ENCODE data around the gene CAPN11. TPM values are rescaled to one million over a fixed set of nuclear protein-coding genes. Genes with fewer than 3 reads are reported as not detected.
A peak's percentile ranks its signal among the peaks of the same experiment; 100 is the strongest.

The CAPN11 gene
- total RNA-seq, 4 donors from 2014 or later: 0.67 to 16.5 (median 4.9) TPM; not detected in 1

DNA sequence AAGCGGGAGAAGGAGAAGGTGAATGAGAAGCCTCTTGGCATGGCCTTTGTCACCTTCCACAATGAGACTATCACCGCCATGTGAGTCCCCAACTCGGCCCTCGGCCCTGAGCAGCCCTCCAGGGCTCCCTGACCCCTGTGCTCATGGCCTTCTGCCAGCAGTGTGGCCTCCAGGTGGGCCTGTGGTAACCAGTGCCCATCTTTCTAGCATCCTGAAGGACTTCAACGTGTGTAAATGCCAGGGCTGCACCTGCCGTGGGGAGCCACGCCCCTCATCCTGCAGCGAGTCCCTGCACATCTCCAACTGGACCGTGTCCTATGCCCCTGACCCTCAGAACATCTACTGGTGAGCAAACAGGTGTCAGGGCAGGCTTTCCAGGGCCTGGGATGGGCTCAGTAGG lies 10.3 kb upstream of the CAPN11 start:
- DNase-seq: no peak
- H3K4me1 ChIP-seq: peaks cover 0 to 4% (median 0%) of the 10 kb centered on the region in 4 donors
- no peak overlapping the region for H3K4me3 ChIP-seq
- H3K27ac ChIP-seq: no peak overlapping the region
- TF ChIP-seq, protein P1, sequence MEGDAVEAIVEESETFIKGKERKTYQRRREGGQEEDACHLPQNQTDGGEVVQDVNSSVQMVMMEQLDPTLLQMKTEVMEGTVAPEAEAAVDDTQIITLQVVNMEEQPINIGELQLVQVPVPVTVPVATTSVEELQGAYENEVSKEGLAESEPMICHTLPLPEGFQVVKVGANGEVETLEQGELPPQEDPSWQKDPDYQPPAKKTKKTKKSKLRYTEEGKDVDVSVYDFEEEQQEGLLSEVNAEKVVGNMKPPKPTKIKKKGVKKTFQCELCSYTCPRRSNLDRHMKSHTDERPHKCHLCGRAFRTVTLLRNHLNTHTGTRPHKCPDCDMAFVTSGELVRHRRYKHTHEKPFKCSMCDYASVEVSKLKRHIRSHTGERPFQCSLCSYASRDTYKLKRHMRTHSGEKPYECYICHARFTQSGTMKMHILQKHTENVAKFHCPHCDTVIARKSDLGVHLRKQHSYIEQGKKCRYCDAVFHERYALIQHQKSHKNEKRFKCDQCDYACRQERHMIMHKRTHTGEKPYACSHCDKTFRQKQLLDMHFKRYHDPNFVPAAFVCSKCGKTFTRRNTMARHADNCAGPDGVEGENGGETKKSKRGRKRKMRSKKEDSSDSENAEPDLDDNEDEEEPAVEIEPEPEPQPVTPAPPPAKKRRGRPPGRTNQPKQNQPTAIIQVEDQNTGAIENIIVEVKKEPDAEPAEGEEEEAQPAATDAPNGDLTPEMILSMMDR (IDR thresholded peaks at IDR 0.05): no peak
- TF ChIP-seq POLR2A (IDR thresholded peaks at IDR 0.05): no peak
- peaks cover 0 to 55% (median 0%) of the 10 kb centered on the region in 3 donors for H3K36me3 ChIP-seq
- H3K27me3 ChIP-seq: no peaks in the 10 kb centered on the region
- H3K9me3 ChIP-seq: no peaks in the 10 kb centered on the region

DNA sequence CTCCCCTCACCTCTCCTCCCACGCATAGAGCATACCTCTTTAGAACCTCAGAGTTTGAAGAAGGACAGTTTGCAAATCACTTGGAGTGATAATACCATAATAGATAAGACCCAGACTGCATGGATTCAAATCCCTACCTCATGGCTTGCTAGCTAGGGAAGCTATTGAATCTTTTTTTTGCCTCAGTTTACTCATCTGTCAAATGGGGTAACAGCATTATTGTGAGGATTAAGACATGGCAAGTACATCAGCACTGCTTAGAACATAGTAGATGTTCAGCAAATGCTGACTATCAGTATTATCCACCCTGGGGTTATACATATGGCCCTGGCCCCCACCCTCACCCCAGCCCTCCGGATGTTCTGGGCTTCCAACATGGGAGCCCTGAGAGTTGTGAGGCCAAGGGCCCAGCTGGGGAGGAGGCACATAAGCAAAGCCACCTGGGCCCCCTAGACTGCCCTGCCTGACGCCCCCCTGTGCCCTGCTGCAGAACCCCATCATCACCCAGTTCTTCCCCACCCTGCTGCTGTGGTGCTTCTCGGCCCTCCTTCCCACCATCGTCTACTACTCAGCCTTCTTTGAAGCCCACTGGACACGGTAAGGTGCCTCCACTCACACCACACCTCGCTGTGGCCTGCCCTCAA lies 9.1 kb upstream of the CAPN11 start:
- TF ChIP-seq, protein P1 (IDR thresholded peaks at IDR 0.05): no peak
- TF ChIP-seq POLR2A (IDR thresholded peaks at IDR 0.05): no peak
- Histone ChIP-seq H3K36me3 (peaks cover 0 to 59% (median 0%) of the 10 kb centered on the region in 3 donors), H3K27me3 (no peaks in the 10 kb centered on the region), H3K27ac (no peak overlapping the region), H3K9me3 (no peaks in the 10 kb centered on the region), H3K4me3 (no peak overlapping the region), H3K4me1 (peaks cover 0 to 4% (median 0%) of the 10 kb centered on the region in 4 donors)
- no peak for DNase-seq

DNA sequence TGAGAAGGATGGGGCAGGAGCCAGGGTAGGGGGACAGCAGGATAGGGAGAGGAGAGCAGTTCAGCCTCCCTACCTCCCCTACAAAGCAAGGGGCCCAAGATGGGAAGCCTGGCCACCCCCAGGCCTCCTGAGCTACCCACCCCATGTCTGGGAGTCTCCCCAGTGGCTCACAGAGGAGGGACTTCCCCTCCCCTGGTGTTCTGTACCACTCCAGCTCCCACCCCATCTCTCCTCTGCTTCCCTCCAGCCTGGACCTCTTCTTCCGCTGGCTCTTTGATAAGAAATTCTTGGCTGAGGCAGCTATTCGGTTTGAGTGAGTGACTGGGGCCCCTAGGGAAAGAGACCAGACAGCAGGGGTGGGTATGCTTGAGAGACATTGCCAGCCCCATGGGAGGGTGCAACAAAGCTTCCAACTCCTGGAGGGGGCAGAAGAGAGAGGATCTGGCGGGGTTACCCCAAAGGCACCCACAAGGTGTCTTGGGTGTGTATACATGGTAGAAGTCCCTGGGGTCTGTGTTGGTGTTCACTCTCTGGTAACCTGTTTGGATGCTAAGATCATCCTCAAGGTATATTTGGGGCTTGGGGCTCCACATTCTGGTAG lies 8.2 kb upstream of the CAPN11 start:
- peaks cover 0 to 56% (median 0%) of the 10 kb centered on the region in 3 donors for H3K36me3 ChIP-seq

DNA sequence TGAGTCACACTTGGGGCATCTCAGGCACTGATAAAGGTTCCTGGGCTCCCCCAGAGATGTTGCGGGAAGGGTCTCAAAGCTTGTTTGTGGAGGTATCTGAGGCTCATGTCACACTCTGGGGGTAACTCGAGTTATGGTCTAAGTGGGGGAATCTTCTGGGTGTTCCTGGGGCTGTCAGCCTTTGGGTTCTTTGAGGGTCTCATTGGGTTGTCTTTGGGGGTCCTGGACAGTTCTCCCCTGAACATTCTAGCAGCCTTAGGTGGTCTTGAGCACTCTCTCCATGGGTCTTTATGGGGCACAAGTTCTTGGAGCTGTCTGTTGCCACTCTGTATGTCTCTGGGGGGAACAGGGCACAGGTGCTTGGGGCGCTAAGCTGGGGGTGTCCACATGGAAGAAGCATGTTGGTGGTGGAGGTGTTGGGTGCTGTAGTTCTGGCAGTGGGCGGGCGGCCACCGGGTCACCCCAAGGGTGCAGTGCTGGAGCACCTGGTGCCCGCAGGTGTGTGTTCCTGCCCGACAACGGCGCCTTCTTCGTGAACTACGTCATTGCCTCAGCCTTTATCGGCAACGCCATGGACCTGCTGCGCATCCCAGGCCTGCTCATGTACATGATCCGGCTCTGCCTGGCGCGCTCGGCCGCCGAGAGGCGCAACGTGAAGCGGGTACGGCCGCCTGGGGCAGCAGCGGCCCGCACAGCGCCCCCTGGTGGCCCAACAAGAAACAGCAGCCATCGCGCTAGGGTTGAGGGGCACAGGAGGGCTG lies 7.1 kb upstream of the CAPN11 start:
- no peaks in the 10 kb centered on the region for H3K9me3 ChIP-seq
- peak overlapping the region in 1 of 4 donors; percentile 31 for H3K27ac ChIP-seq
- TF ChIP-seq, protein P1 (IDR thresholded peaks at IDR 0.05): peak; percentile 98 to 99 (median 99)
- TF ChIP-seq POLR2A (IDR thresholded peaks at IDR 0.05): no peak
- H3K4me1 ChIP-seq: peaks cover 0 to 4% (median 0%) of the 10 kb centered on the region in 4 donors
- DNase-seq: peak; percentile 64 to 87 (median 84)
- no peaks in the 10 kb centered on the region for H3K27me3 ChIP-seq
- peaks cover 0 to 46% (median 0%) of the 10 kb centered on the region in 3 donors for H3K36me3 ChIP-seq
- no peak overlapping the region for H3K4me3 ChIP-seq

More for the DNA sequence above, 8.2 kb upstream of the CAPN11 start:
- Histone ChIP-seq H3K9me3 (no peaks in the 10 kb centered on the region), H3K27me3 (no peaks in the 10 kb centered on the region), H3K4me1 (peaks cover 0 to 4% (median 0%) of the 10 kb centered on the region in 4 donors), H3K27ac (no peak overlapping the region), H3K4me3 (no peak overlapping the region)
- TF ChIP-seq POLR2A (IDR thresholded peaks at IDR 0.05): no peak
- TF ChIP-seq, protein P1 (IDR thresholded peaks at IDR 0.05): no peak
- DNase-seq: no peak

DNA sequence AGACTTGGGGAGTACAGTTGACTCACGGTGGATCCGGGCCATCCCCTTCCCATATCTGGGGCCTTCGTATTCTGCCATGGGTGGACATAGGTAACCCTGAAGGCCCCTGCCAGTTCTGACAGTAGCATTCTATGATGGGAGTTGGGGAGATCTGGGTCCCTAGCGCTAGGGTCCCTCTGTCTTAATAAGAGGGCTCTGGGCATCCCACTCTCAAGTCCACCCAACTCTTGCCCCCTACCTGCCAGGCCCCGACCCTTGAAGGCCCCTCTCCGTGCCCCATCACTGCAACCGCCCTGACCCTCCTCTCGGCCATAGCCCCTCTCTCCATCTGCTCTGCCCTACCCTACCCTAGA lies 6.5 kb upstream of the CAPN11 start:
- no peaks in the 10 kb centered on the region for H3K9me3 ChIP-seq
- H3K27me3 ChIP-seq: no peaks in the 10 kb centered on the region
- peaks cover 0 to 41% (median 0%) of the 10 kb centered on the region in 3 donors for H3K36me3 ChIP-seq
- H3K4me3 ChIP-seq: no peak overlapping the region
- TF ChIP-seq, protein P1 (IDR thresholded peaks at IDR 0.05): no peak
- no peak for TF ChIP-seq POLR2A (IDR thresholded peaks at IDR 0.05)
- peaks cover 0 to 4% (median 0%) of the 10 kb centered on the region in 4 donors for H3K4me1 ChIP-seq
- no peak overlapping the region for H3K27ac ChIP-seq
- no peak for DNase-seq
